ENCODE measurements around the gene LIMS2.

The LIMS2 gene

DNA sequence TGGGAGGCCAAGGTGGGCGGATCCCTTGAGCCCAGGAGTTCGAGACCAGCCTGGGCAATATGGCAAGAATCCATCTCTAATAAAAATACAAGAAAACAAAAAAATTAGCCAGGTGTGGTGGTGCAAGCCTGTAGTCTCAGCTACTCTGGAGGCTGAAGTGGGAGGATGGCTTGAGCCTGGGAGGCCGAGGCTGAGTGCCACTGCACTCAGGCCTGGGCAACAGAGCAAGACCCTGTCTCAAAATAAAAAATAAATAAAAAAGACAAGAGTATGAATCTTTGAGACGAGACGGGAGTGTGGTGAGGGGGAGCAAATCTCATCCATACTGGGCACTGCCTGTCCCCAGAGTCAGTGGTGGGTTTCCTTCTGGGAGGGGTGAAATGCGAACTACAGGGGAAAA lies 17.2 kb downstream of the LIMS2 start:
- no peak for DNase-seq

DNA sequence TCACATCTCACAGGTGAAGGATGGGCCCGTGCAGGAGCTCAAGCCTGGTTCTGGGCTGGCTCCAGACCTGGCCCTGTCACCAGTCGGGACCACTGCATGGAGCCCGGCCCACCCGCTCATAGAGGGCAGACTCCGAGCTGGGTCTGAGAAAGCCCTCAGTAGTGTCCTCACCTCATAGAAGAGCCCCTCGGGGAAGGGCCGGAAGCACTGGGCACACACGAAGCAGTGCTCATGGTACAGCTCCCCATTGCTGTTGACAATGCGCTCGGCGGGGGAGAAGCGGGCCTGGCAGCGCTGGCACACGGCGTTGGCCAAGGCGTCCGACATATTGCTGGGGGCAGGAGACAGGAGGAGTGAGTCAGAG lies 18.1 kb downstream of the LIMS2 start:
- DNase-seq: no peak

DNA sequence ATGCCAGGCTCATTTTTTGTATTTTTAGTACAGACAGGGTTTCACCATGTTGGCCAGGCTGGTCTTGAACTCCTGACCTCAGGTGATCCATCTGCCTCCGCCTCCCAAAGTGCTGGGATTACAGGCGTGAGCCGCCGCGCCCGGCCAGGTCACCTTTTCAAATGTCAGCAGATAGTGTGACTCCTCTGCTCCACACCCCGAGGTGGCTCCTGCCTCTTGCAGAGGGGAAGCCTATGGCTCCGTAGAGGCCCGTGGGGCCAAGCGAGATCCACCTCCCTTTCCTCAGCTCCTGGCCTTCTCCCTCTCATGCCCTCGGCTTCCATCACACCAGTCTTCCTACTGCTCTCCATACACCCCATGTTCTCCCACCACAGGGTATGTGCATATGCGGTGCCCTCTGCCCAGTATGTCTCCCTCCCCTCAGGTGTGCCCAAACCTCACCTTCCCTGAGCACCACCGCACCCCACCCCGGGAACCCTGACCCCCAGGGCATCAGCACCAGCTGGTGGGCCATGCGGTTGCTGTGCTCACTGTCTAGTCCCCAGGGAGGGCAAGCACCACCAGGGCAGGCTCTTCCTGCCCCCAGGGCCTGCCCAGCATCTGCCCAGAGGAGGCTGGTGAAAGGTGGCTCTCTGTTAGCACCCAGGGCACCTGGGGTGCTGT lies 18.6 kb downstream of the LIMS2 start:
- DNase-seq: no peak

DNA sequence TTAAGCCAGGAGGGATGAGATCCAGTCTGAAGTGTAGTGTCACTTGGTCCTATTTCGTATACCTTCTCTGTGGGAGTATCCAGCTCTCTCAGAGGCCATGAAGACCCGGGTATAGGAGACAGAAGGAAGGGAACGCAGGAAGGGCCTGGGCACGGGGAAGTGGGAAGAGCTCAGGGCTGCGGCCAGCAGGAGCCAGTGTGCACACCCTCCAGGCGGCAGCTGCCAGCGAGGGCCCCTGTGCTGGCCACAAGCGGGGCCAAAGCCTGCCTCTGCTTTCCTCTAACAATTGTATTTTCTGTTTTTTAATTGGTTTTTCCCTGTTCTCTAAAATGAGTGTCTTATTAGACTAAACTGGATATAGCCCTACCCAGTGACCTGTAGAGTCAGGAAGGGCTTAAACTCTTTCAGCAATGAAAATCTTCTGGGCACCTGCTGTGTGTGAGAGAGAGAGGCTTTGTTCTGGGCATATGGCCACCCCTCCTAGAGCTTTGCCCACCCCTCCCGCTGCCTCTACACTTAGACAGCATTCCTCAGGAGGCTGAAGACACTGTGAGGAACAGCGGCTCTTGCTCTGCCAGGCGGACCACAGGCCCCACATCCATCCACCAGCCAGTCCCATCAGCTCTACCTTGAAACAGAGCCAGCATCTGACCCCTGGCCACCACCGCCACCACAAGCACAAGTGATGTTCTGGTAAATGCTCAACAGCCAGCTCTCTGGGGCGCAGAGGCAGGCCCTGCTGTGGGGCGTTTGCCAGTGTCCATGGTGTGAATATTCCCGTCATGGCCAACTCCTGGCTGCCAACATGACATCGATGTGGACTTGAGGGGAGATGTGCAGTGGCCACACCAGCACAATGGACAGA lies 19.9 kb downstream of the LIMS2 start:
- DNase-seq: no peak

DNA sequence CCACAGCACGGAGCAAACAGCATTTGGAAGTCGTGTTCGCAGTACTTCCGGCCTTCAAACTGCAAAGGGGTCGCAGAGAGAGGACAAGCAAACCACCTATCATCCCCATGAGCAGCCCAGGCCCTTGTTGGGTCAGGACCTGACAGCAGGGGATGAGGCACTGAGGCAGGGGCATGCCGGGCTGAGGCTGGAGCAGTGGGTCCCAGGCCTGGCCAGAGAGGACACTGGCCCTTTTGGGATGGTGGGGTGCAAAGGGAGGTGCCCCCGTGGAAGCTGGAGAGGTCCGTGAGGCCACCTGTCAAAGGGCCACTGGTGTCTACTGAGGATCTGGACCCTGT lies 20.5 kb downstream of the LIMS2 start:
- DNase-seq: no peak

DNA sequence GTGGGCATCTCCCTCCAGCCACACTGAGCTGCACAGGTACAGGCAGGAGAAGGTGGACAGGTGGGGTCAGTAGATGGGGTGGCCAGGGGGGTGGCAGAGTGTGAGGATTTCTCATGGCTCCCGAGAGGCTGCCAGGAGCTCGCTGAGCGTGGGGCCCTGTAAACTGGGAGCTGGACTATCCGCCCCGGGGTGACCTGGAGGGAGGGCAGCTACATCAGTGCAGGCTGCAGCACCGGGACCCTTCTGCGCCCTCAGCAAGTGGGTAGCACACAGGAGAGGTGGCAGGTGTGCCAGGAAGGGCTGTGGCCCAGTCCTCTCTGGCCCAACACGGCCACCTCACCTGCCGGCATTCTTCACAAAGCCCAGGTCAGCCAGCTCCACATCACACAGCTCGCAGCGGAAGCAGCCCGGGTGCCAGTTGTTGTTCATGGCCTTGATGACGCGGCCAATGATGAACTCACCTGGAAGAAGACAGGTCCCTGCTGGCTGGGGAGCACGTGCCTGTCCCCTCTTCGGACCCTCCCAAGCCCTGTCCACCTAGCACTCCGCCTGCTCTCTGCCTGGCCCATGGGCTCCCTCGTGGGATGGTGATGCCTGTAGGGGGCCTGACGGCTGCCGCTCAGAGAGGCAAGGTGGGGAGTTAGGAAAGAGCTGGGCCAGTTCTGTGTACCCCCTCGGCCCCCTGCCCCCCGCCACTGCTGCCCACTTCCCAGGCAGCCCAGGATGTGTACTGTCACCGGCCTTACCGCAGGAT lies 21.1 kb downstream of the LIMS2 start:
- DNase-seq: no peak

DNA sequence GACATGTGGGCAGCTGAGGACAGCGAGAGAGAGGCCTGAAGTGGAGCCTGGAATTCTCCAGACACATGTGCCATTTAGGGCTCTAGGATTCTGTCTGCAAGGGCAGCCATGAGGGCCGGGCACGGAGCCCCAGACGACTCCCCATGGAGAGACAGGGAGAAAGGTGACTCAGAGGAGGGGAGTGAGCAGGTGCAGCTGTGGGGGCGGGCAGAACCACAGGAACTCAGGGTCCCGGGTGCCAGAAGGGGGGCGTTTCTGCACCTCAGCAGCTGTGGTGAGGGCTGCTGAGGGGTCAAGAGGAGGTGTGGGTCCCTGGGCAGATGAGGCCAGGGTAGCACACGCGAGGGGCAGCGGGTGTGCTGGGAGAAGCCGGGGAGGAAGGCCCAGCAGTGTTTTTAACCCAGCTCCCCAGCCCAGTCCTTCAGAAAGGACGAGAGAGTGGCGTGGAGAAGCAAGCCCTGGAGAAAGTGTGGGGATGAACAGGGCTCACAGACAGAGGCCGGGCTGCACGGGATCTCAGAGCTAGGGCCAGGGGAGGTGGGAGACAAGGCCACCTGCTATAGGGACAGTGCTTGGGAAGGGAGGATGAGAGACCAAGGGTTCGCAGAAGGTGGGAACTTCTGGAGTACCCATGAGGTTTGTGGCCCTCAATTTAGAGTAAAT lies 21.8 kb downstream of the LIMS2 start:
- no peak for DNase-seq

DNA sequence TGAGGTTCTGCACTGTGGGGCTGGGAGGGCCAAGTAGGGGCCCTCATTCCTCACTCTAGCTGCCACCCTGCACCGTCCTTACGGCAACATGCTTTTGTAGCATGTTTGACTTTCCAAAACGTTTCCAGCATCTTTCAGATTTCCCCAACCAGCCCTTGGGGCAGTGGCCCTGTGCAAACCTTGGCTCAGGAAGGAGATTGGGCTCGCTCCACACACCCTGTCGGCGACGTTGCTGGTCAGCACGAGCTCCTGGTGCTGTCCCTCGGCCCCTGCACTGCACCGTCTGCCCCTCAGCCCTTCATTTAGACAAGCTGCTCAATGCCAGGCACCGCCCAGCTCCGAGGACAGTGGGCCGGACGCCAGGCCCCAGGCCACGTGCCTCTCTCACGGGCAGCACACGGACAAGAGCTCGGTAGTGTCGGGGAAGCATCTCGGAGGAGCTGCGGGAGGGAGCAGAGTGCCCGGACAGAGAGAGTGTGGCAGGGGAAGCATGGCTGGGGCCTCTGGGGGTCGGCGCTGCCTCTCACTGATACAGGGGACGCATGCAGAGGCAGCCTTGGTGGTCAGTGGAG lies 22.5 kb downstream of the LIMS2 start:
- DNase-seq: no peak

DNA sequence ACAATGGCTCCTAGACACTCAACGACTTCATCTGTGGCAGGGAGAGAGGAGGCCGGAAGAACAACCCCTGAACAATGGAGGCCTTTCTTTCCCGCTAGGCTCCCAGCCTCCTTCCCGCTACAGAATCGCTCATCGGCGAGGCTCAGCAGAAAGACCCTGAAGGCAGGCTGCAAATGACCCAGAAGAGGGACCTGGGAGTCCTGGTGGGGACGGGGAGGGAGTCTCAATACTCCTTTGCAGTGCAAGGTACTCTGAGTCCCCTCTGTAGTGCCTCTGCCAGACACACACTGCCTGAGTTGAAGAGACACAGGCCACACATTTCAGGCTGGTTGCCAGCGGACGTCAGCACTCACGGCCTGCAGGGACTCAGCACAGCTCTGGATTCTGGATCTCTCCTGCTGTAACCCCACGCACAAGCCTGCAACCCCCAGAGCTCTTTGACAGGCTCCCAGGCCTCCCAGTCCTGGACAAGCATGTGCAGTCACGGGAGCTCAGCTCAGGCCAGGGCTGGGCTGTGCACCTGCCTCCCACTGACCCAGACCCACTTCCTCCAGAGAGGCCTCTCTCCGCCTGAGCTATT lies 23.3 kb downstream of the LIMS2 start:
- no peak for DNase-seq

DNA sequence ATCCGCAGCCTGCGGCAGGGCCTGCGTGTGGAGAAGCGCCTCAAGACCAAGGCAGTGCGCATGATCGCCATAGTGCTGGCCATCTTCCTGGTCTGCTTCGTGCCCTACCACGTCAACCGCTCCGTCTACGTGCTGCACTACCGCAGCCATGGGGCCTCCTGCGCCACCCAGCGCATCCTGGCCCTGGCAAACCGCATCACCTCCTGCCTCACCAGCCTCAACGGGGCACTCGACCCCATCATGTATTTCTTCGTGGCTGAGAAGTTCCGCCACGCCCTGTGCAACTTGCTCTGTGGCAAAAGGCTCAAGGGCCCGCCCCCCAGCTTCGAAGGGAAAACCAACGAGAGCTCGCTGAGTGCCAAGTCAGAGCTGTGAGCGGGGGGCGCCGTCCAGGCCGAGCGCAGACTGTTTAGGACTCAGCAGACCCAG lies 23.9 kb downstream of the LIMS2 start:
- no peak for DNase-seq

DNA sequence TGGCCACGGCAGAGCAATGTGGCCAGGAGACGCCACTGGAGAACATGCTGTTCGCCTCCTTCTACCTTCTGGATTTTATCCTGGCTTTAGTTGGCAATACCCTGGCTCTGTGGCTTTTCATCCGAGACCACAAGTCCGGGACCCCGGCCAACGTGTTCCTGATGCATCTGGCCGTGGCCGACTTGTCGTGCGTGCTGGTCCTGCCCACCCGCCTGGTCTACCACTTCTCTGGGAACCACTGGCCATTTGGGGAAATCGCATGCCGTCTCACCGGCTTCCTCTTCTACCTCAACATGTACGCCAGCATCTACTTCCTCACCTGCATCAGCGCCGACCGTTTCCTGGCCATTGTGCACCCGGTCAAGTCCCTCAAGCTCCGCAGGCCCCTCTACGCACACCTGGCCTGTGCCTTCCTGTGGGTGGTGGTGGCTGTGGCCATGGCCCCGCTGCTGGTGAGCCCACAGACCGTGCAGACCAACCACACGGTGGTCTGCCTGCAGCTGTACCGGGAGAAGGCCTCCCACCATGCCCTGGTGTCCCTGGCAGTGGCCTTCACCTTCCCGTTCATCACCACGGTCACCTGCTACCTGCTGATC lies 24.4 kb downstream of the LIMS2 start:
- DNase-seq: no peak

DNA sequence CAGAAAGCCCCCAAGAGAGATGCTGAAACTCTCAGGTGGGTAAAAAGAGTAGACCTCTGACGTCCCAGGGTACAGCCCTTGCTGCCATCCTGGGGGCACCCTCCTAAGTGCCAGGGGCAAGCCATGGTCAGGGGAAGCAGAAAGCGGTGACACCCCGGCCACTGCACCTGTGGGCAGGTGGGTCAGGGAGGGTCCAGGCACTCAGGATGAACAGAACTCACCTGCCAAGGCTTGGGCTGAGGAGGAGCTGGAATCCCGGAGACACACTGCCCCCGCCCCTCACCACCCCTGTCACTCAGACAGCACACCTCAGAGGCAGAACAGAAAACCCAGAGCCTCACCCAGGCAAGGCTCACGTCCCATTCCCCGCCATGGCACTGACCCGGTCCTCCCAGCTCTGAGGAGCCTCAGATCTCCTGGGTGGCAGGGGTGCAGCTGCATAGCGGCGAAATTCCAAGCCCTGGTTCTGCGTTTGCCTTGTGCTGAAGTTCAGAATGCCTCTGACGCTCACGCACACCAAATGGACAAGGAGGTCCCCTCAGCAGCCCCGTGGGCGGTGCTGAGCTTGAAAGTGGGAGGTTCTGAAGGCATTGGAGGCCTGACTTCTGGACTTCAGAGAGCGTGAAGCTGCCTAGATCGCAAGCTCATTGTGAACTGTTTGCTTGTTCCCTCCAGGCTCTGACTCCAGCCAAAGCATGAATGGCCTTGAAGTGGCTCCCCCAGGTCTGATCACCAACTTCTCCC lies 25.1 kb downstream of the LIMS2 start:
- no peak for DNase-seq

DNA sequence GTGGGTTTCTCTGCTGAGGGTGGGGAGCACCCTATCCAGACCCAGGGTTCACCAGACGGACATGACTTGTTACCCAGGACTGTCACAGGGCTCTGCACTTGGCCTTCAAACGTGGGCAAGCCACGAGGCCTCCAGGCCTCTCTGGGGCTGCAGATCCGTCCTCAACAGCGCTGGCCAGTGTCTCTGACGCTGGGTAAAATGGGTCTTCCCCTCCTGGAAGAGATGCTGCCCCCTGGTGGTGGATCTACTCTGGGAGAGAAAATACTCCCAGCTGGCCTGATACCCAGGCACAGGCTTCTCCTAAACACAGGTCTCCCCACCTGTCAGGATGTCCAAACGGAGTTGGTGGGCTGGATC lies 25.7 kb downstream of the LIMS2 start:
- DNase-seq: peak; percentile 89

DNA sequence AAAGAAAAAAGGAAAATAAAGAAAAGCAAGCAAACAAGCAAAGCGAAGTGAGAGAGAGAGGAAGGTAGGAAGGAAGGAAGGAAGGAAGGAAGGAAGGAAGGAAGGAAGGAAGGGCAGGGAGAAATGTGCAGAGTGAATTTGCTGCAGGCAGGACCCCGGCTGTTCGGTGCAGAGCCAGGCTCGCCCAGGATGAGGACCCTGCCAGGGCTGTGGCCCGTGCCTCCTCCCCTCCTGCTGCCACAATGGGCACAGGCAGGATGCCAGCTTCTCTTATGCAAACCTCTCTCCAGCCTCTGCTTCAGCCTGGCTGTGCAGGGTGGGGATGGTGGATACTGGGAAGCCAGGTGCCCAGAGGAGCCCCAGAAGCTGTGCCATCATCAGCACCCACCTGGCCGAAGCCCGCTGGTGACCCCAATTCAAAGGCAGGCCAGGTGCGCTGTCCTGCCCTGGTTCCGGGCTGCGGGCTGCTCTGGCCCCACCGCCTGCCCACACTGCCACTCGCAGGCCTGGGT lies 26.2 kb downstream of the LIMS2 start:
- no peak for DNase-seq

DNA sequence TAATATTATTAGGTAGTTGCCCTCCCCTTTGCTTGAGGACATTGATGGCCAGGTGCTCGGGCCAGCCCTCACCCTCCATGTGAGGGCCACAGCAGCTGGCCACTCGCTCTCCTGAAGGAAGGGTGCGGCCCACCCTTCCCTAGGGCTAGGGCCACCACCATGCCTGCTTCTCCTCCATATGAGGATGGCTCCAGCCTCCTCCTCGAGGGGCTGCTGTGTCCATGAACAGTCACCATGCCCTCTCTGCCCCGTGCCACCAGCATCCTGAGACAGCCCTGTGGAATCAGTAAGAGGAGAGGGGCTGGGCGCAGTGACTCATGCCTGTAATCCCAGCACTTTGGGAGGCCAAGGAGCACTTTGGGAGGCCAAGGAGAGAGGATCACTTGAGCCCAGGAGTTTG lies 27.0 kb downstream of the LIMS2 start:
- no peak for DNase-seq

DNA sequence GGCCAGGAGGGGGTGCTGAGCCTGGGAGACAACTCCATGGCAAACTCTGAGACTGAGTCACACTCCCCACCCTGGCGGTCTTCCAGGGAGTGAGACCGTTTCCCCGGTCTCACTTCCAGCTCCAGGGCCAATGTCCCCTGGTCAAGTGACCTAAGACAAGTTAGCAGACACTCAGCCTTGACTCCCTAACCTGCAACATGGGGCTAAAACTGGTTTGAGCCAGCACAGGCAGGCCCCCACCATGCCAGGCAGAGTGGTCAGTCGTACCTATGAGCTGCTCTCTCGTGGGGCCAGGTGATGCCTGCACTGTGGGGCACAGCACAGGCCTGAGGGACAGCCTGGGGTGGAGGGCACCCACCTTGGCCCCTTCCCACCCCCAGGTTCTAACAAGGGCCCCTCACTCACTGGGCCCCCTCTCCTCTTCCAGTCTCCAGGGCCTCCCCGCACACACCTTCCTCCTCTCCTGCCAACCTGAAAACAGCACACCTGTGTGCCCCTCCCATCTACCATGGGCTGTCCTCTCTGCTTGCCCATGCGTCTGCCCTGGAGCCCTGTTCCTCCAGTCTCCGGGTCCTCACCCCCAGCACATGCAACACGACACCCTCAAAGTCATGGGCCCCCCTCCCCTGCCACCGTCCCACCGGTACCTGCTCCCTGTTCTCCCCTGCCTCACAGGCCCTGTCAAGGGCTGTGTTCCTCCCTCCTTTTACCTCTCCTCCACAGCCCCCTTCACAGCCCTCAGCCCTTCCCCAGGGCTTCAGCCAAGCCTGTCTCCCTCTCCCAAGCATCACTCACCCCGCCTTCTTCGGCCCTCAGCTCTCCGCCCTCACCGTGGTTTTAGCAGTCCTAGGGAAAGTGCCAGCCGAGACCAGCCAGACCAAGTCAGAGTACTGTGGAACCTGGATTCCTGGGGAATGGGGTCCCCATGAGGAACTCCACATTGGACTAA lies 27.8 kb downstream of the LIMS2 start:
- DNase-seq: no peak

DNA sequence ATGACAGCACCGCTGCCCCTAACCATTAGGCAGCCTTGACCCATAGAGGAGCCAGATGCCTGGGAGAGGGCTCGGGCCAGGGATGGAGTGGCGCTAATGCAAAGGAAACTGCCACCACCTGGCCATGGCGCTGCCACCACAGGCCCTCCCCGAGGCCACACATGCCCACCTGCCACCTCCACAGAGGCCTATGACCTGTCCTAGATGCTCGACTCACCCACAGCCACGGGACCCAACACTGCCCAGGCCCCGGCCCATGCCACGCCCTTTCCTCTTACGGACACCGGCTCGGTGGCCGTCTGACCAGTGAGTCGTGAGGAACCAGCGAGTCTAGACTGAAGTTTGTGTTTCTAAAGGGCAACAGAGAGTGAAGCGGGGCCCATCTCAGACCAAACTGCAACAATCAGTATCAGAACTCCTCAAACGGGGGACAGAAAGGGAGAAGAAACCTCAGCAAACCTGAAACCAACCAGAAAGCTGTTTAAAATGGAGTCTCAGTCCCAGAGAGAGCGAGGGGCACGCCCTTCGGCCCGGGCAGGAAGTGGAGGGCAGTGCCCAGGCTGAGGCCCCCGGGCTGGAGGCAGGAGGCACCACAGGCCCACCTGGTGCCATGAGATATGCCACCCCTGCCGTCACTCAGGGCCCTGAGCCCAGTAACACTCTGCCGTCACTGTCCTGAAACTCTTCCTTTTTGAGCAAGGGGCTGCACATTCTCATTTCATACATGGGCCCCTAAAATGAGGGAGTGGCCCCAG lies 28.7 kb downstream of the LIMS2 start:
- no peak for DNase-seq

DNA sequence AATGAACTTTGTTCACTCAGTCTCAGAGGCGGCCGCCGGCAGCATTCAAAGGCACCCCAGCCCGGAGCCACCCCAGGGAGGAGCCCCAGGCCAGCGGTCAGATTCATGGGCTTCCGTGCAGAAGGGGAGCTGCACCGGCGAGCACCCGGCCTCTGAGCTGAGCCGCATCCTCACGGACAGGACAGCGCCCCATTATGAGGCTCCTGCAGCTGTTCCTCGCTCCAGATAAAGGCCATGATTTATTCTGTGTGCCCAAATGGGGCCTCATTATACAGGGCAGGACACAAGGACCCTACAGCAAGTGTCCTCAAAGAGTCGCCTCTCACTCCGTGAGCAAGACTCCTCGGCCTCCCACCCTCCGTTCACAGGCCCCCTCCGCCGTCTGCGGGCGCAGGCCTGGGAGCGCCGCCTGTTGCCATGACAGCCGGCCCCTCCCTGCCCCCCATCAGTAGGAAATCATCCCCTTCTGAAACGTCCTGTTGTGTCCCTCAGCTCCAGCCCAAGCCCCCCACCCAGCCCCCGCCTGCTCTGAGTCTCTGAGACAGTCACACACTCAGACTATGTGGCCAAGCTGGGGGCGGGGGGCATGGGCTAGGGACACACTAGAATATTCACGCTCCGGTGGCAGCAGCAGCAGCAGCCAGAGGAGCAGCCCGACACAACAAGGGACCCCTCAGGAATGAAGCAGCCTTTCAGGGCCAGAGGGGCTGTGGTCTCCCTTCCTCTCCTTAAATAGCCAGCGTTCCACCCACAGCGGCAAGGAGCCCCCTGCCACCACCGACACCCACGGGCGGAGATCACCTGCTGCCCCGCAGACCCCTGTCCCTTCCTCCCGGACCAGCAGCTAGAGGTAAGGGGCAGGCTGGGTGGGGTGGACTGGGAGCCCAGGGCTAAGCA lies 29.7 kb downstream of the LIMS2 start, which contains the start of gene GPR17:
Gene GPR17, plus strand, starts transcription at position 759 of the 897 bp plus-strand sequence. CDS start 4,583 bp downstream, outside the sequence.
- no peak for DNase-seq

Data from activated gamma-delta T cell treated with Interleukin-2 at 50 U/mL for 16 hours (primary cell).